NCI-H748 (cell line): ENCODE results near the gene HOXB9.

Source experiments
- DNase-seq: peaks from one replicate; lab custom pipeline; 2025; ENCODE audit not compliant: unreplicated experiment; lab: John Stamatoyannopoulos, UW

Gene HOXB9

DNA sequence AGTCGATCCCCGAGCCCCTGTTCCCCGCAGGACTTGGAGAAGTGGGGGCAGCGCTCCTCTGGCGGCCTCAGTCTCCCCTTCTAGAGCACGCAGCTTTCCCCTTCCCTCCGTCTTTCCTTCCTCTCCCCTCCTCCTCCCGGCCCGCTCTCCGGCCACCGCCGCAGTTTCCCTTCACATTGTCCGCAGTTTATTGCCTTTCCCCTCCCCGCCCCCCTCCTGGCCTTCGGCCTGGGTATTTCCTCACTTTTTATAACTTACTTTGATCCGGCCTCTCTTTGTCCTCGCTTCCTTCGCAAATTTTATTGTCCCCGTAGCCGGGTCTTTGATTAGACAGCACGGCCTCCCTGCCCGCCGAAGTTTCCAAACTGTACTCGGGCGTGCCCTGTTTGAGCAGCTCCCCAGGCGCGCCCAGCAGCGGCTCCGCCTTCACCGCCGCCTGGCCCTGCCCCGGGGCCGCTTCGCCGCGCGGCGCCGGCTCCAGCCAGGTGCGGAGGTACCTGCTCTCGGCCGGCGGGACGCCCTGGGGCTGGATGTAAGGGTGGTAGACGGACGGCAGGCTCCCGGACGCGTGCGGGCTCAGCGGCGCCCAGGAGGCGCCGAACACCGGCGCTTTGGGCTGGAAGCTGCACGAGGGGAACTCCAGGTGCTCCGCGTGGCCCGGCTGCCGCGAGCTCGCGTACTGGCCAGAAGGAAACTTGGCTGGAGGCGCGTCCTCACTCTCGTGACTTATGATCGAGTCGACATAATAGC lies 488 bp downstream of the HOXB9 start:
- peak; percentile 69 for DNase-seq

DNA sequence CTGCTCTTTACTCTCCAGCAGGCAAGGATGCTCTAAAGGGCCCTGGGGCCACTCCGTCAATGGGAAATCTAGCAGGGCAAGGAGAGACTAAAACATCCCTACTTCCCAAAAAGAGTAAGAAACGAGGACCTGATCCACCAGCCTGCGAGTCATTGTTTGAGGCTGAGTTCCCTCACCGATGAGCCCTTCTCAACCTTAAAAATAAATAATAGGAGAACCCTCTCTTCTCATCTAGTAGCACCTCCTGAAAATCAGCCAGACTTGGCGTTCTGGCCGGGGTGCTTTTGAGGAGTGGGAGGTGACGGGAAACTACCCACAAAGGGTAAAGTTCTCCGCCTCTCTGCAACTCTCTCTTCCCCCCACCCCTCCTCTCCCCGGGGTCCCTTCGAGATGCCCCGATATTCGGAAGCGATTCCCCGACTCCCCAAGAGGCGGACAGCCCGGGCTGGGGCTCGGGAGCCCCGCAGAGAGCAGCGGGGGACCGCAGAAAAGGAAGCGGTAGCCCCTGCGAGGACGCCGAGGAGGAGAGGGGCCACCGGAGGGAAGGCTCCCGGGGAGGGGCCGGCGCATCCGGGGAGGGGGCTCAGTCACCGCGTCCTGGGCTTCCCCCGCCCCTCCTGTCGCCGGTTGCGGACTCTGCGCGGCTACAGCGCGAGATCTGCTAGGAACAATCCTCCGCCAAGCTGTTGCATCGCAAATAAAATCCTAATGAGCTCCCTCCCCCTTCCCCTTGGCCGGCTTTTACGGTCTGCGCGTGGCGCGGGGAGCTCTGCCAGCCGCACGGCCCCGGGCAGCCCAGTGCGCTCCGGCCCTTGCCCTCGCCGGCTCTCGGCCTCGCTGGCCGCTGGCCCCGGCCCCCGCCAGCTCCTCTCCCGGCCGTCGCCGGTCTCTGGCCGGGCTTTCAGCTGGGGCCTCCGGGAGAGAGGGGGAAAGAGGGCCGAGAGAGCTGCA lies 1.3 kb downstream of the HOXB9 start:
- peak; percentile 69 for DNase-seq

DNA sequence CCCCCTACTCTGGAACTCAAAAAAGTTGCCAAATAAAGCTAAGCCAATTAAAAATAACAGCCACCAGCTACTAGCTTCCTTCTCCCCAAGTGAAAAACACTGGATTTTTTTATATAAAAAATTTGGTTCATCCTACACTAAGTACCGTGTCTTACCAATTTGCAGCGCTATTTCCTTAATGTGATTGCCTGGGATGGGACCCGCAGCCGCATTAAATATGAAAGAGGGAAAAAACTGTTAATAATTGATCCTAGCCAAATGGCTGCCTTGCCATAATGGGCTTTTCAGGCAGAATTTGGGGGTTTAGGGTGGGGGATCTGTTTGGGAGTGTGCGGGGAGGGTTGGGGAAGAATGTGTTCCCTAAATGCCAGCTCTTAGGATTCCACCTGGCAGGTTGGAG lies 2.0 kb downstream of the HOXB9 start:
- no peak for DNase-seq

DNA sequence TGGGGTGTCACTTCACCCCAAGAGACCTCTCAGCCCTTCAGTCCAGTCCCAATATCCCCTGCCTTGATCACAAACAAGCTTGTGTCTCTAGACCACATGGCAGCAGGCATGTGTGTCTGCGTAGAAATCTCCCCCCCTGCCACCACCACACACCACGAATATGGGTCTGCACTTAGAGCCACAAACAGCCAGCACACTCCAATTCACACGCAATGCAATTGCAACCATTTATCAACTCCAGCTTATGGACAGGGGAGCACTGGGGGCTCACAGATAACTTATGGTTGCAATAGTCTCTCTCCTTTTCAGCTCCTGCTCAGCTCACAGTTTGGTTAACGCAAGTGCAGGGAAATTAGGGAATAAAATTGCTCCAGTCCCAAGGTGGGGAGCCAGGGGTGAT lies 2.6 kb downstream of the HOXB9 start:
- DNase-seq: no peak

DNA sequence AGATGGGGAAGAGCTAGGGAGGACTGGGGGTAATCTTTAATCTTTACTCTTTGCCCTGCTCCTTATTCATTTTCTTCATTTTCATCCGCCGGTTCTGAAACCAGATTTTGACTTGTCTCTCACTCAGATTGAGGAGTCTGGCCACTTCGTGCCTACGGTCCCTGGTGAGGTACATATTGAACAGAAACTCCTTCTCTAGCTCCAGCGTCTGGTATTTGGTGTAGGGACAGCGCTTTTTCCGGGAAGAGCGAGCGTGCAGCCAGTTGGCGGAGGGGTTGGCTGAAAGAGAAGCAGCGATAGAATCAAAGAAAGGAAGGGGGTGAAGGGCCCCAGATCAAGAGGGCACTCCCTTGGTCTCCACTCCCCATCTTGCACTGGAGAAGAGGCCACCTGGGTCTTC lies 3.3 kb downstream of the HOXB9 start:
- no peak for DNase-seq

DNA sequence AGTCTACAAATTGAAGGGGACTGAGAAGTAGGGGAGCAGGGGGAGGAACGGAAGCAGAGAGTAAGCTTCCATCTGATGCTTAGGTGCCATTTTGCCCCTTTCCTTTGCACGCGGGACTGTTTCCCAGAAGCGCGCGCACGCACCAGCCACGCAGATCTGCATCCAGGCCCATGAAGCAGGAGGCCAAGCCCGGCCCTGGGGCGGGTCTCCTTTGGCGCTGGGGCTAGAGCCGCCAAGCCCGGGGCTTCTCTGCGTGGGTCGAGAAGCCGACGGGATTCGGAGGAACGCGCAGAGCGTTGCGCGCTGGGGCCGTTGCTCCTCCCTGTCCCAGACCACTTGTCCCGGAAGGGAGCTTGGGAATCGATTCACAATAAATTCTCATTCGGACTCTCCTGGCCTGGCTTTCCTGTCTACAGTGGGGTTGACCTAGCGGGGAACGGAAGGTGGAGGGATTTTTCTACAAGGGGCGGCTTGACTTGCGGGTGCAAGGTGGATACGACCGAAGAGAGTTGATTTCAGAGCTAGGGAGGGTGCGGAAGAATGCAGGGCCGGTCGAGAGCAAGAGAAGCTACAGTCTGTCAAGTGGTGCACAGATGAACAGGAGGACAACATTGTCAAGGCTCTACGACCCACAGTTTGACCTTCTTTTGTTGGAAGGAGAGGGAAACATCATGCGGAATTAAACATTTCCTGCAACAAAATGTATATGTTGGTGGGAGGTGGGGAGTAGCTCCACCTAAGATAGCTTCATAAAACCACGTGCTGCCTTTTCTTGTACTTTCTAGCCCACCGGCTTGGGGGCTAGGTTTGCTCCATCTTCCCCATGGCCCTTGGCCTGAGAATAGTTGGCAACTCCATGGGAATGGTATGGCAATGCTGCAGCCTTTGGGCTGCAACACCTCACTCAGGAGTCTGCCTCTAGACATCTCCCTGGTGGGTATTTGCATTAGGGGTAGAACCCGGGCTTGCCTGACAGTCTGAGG lies 4.5 kb downstream of the HOXB9 start:
- no peak for DNase-seq

DNA sequence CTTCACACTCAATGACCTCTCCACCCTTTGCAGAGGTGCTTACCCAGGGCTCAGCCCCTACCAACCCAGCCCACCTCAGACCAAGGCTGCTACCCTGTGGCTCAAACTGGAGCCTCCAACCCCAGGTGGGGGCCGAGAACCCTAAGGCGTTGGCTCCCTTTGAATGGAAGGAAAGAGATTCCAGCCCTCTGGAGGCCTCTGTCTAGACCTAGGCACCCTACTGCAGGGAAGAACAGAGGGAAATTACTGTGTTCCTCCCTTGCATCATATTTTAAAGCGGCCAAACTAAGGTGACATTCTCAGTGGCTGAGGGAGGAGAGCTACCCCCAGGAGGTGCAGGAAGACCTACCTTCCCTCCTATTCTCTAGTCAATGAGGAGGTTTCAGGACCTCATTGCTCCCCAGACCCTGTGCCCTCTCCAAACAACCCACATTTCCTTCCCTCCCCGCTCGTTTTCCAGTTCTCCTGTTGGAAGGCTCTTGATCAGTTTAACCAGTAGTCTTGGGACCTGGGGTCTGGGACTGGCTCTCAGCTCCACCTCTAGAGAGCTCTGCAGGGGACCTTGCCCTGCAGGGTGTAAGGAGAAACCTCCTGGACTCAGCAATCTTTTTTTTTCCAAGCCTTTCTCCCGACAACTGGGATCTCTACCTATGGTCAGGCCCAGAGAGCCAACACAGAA lies 5.6 kb downstream of the HOXB9 start:
- DNase-seq: no peak

DNA sequence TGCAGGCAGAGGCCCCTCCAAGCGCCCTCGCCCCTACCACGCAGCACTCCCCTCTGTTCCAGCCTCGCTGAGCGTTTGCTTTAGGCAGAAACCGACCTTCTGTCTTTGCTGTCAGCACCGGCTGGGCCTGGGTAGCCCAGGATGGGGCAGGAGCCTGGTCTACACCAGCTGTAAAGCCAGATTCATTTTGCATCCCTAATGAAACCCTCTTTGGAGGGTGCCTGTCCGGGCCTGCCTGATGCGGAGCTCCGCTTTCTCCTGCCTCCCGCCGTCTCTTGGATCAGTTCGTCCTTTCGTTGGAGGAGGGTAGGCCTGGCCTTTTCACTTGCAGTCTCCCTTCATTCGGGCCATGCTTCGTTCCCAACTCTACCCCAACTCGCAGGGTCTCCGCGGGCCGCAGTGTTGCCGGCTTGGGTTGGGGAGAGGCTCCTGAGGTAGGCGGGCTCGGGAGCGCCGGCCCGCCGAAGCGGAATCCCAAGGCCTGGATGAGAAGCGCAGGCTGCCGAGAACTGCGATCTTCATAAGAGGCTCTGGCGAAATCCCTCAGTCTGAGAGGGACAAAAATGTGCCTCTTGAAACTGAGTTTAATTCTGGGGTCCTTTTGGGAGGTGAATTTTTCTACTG lies 6.2 kb downstream of the HOXB9 start:
- no peak for DNase-seq

DNA sequence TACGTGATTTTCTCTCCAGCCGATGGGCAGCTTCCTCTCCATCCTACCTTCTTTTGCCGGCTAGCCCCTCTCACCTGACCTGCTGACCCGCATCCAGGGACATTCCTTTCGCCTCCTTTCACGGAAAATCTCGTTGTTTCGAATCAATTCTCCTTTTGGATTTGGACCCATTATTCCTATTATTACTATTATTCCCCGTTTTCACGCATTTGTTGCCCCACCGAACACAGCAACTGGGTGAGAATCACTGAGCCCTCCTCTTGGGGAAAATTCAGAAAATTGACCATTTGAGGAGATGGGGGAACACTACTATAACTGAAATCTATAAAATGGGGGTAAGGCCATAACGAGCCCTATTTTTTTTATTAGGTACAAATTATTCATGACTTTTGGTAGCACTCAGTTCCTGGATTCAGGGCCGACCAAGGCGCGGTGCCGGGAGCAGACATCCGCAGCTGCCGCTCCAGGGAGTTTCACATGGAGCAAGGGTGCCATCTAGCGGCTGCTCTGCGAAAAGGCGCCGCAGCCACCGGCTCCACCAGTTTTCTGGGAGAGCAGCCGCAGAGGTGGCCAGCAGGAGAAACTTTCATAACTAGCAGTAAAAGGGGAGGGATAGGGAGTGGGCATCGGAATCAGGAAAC lies 7.8 kb downstream of the HOXB9 start:
- peak; percentile 82 for DNase-seq

DNA sequence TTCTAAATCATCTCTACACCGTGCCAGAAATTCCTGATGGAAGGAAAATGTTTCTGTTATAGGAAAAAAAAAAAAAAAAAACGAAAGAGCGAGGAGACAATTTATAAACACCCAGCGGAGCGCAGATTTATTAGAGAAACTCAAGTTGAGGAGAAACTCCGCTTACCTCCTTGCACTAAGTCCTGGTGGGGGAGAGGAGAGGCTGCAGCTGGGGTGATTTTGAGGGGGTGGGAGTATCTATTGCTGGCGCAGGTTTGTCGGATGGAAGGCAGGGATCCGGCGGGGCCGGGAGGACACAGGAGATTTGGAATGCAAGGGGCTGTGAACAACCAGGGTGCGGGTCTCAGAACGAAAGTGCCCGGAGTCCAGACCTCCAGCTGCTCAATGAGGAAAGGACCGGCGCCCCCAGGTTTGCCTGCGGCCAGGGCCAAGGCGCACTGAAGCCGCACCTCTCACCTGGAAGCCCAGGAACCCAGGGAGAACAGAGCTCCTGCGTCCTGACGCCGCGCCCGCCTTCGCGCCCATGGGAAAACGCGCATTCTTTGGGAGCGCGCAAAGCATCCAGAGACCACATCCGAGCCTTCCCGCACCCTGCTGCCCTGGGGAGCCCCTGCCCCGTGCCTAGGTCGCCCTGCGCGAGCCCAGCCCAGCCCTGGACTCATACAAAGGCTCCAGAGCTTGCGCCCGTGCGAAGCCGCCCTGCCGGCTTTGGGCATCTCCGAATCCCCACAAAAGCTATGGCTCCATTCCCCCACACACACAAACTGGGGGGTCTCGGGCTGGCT lies 8.5 kb downstream of the HOXB9 start:
- peak; percentile 55 for DNase-seq

DNA sequence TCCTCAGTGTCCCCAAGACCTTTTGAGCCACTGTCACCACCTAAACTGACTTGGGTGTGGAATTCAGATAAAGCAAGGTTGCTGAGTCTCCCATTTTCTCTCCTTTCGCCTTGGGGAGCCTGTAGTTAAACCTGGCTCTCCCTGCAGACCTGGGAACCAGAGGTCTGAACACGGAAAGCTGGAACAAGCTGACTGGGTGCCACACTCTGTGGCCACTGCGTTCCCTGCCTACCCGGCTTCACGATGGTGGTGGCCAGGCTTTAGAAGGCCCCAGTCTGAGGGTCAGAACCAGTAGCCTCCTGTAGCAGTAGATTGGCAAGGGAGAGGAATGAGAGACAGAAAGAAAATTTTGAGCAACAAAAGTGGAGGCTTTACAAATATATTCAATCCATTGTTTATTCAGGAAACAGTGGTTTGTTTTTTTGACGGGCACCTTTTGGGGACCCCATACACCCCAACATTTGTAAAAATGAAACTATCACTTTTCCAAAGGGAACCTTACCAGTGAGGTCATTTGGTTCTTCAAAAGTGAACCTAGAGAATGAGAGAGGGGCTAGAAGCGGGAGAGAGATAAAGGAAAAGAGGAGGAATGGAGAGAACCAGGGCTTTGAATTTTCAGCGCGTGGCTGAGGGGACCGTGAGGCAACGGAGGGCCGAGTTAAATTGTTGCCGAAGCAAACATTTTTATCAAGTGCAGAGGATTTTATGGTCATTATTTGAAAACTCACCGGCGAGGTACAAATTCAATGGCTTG lies 9.3 kb downstream of the HOXB9 start:
- DNase-seq: peak; percentile 14

DNA sequence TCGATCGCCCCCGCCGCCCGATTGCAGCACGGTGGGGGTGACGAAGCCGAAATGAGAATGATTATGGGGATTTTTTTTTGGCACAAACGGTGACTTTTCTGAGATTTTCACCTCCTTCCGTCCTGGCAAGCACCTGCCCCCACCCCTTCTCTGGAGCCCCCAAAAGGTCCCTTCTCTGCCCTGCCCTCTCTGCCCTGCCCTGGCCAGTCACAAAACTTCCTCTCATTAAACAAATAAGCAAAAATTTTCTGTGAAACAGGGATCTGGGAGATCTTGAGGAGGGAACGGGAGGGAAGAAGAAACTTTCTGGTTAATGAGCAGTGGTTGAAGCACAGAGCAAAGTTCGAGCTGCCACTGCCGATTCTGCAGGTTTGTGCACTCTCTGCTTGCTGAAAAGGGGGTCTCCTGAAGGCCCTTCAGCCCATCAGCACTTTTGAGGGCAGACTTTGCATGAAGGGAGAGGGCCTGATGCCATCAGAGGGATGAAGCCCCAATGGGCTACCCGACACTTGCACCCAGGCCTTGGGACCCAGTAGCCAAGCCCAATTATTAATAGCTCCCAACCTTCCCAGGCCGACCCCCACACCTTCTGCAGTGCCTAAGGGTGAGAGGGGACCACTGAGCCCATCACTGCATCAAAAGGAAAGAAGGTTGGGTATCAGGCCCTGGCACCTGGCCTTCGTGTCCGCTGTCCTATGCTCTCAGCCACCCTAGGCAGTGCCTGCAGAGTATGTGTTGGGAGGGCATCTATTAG lies 10.0 kb downstream of the HOXB9 start:
- no peak for DNase-seq

DNA sequence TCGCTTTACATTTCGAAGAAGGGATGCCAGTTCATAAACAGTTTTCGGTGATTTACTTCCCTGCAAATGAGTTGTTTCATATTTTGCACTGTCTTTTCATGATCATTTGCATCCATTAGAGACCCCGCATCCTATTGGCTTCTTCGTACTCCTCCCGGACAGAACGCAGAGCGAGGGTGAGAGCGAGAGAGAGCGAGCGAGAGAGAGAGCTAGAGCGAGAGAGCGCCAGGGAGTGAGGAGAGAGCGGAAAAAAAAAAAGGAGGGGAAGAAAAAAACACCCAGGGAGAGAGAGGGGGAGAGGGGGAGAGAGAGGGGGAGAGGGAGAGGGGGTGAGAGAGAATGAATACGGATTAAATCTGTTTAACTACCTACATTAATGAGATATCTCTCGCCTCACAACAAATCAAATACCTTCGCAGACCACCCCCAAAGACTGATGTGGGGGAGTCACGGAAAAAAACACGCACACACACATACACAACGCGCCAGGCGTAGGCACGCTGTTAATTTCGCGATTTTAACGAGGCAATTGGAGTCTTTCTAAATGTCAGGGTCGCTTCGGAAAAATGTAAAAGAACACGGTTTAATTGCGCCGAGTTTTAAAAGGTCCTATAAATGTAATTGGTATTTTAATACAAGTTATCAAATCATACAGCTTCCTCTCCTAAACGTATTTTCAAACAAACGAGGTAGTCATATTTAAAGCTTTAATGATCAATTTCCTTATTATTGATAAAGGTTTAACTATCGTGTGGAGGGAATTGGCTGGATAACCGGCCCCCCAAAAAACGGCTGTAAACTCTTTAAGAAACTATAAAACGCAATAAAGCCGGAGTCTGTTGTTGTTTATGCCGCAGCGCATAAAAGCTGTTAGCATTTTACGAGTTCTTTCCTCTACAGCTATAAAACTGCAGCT lies 10.9 kb downstream of the HOXB9 start, which contains the start of gene HOXB8:
Gene HOXB8, minus strand, starts transcription at position 246 of the 916 bp plus-strand sequence. CDS start 588 bp downstream, outside the sequence.
- DNase-seq: peak; percentile 42

DNA sequence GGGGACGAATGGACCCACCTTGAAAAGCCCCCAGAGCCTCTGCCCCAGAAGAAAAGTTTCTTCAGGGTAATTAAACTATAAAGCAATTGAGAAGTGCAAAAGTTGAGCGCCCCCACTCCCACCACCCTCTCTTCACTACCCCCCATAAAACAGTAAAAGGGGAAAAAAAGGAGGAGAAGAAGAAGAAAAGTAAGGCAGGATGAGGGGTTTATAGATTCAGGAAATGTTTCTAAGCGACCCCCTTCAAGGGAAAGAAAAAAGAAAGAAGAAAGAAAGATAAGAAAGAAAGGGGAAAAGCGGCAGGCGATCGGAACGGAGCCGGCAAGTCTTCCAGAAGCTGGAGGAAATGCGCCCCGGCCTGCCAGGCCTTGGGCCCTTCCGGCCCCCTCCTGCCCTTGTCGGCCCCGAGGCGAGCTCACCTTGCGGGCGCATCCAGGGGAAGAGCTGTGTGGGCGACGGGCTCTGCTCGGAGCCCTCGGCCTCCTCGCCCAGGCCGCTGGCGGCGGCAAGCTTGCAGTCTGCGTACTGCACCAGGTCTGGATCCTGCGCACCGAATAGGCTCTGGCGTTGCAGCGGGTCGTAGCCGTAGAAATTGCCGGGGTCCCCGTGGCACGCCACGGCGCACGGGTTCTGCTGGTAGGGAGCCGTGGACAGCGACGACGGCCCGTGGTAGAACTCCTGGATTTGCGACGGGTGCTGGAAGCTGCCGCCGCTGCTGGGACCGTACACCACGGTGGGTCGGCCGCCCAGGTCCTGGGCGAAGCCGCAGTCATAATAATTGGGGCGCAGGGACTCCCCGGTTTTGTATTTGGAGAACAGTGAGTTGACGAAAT lies 12.1 kb downstream of the HOXB9 start:
- peak; percentile 80 for DNase-seq
